ENCODE data around the gene WDR4. TPM values are rescaled to one million over a fixed set of nuclear protein-coding genes. Genes with fewer than 3 reads are reported as not detected.

Gene WDR4
- total and polyA plus RNA-seq, 9 of the 15 experiments (the other 6 are each of a cell fraction or from before 2014, with no cell fraction given): 5.4 to 95.4 (median 32.1) TPM

- no peak for TF ChIP-seq HMGXB4 (CRISPR knock-in tag; IDR thresholded peaks at IDR 0.05)
- TF ChIP-seq NR2C2 (CRISPR knock-in tag; IDR thresholded peaks at IDR 0.05): 0 out of 2 replicates have a peak, but pooled peaks have one; percentile 50
- no peak for TF ChIP-seq NR2C2 (tag; IDR thresholded peaks at IDR 0.05)
- TF ChIP-seq SPI1 (IDR thresholded peaks at IDR 0.05; ENCODE audit: borderline replicate concordance, low read depth, low read length): no peak
- peak; percentile 34; the same call in 1 of the 2 replicates for TF ChIP-seq CCAR2 (IDR thresholded peaks at IDR 0.05; ENCODE audit: low read depth, low read length)
- TF ChIP-seq LARP7 (IDR thresholded peaks at IDR 0.05): 0 out of 2 replicates have a peak, but pooled peaks have one; percentile 38
- TF ChIP-seq KDM1A (IDR thresholded peaks at IDR 0.05): peak in 1 of 2 experiments; percentile 65; a peak in 2 of 4 replicates
- TF ChIP-seq POLR2AphosphoS5 (IDR thresholded peaks at IDR 0.05; ENCODE audit: control insufficient read depth, insufficient read depth, low read depth, low read length): peak; percentile 9; the same call in 1 of the 2 replicates
- TF ChIP-seq ELF4 (CRISPR knock-in tag; IDR thresholded peaks at IDR 0.05): 0 out of 2 replicates have a peak, but pooled peaks have one; percentile 5
- TF ChIP-seq NBN (IDR thresholded peaks at IDR 0.05; ENCODE audit: low read depth): no peak
- TF ChIP-seq, protein P1, sequence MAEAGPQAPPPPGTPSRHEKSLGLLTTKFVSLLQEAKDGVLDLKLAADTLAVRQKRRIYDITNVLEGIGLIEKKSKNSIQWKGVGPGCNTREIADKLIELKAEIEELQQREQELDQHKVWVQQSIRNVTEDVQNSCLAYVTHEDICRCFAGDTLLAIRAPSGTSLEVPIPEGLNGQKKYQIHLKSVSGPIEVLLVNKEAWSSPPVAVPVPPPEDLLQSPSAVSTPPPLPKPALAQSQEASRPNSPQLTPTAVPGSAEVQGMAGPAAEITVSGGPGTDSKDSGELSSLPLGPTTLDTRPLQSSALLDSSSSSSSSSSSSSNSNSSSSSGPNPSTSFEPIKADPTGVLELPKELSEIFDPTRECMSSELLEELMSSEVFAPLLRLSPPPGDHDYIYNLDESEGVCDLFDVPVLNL (CRISPR knock-in tag; IDR thresholded peaks at IDR 0.05; ENCODE audit: low read depth): 0 out of 2 replicates have a peak, but pooled peaks have one; percentile 62
- TF ChIP-seq MNT (conservative IDR thresholded peaks at IDR 0.05): no peak
- TF ChIP-seq NRF1 (conservative IDR thresholded peaks at IDR 0.05 in 1 of 2, IDR thresholded peaks at IDR 0.05 in 1 of 2): no peak
- TF ChIP-seq EWSR1 (IDR thresholded peaks at IDR 0.05; ENCODE audit: borderline replicate concordance, low read depth, partially characterized antibody): peak; percentile 34
- TF ChIP-seq HBP1 (CRISPR knock-in tag; IDR thresholded peaks at IDR 0.05): peak; percentile 2; the same call in 1 of the 2 replicates
- no peak for TF ChIP-seq ZNF445 (CRISPR knock-in tag; IDR thresholded peaks at IDR 0.05; ENCODE audit: low read depth)
- peak; percentile 19 for TF ChIP-seq NCOA4 (IDR thresholded peaks at IDR 0.05; ENCODE audit: partially characterized antibody)
- TF ChIP-seq SUPT5H (IDR thresholded peaks at IDR 0.05): peak; percentile 87
- 0 out of 2 replicates have a peak, but pooled peaks have one; percentile 10 for TF ChIP-seq STAT5A (IDR thresholded peaks at IDR 0.05; ENCODE audit: borderline replicate concordance, low read length)
- TF ChIP-seq POLR2G (IDR thresholded peaks at IDR 0.05; ENCODE audit: low read depth, low read length): no peak
These were observed 38.8 kb downstream of the WDR4 start (continued) for GRCh38 chr21:42840411-42841155.
